NCI-H1436 (cell line): ENCODE data around the gene CEBPB.
"Not testable (repeated sequence)": the region's sequence is repeated elsewhere in the genome, so short reads cannot be mapped to it uniquely, and the experiment has no call there.

Source experiments
- DNase-seq: peaks from one replicate; lab custom pipeline; 2025; lab: John Stamatoyannopoulos, UW

The CEBPB gene

GRCh38 chr20:50169329-50169823 lies 21.3 kb upstream of the CEBPB start:
- peak; percentile 57 for DNase-seq

GRCh38 chr20:50170549-50171220 lies 19.9 kb upstream of the CEBPB start:
- DNase-seq, result no peak

GRCh38 chr20:50172347-50173013 lies 18.1 kb upstream of the CEBPB start:
- peak; percentile 2 for DNase-seq

- no peak for DNase-seq
Observed at GRCh38 chr20:50174456-50174855, 16.2 kb upstream of the CEBPB start.

- no peak for DNase-seq
Observed at GRCh38 chr20:50175938-50176933, 14.4 kb upstream of the CEBPB start.

GRCh38 chr20:50178672-50179071 lies 12.0 kb upstream of the CEBPB start:
- not testable (repeated sequence) for DNase-seq

GRCh38 chr20:50181344-50181743 lies 9.3 kb upstream of the CEBPB start:
- DNase-seq, result no peak

GRCh38 chr20:50182346-50182745 lies 8.3 kb upstream of the CEBPB start:
- no peak for DNase-seq

- no peak for DNase-seq
Observed at GRCh38 chr20:50185426-50185825, 5.2 kb upstream of the CEBPB start.

GRCh38 chr20:50186151-50186885 lies 4.3 kb upstream of the CEBPB start:
- peak; percentile 77 for DNase-seq

GRCh38 chr20:50186987-50187402 lies 3.6 kb upstream of the CEBPB start:
- DNase-seq, result no peak

- DNase-seq, result no peak
Observed at GRCh38 chr20:50187403-50188051, 3.1 kb upstream of the CEBPB start.

- DNase-seq, result no peak
Observed at GRCh38 chr20:50188287-50188688, 2.3 kb upstream of the CEBPB start.

- no peak for DNase-seq
Observed at GRCh38 chr20:50188879-50189680, 1.6 kb upstream of the CEBPB start.

GRCh38 chr20:50189681-50190250 lies 864 bp upstream of the CEBPB start:
- DNase-seq, result no peak

GRCh38 chr20:50191065-50191543 lies 474 bp downstream of the CEBPB start:
- no peak for DNase-seq

GRCh38 chr20:50191544-50192363 lies 1.1 kb downstream of the CEBPB start:
- DNase-seq, result peak; percentile 9

- DNase-seq, result peak; percentile 59
Observed at GRCh38 chr20:50192364-50193198, 2.0 kb downstream of the CEBPB start.
